ENCODE results near the gene ARMC2. TPM values are rescaled to one million over a fixed set of nuclear protein-coding genes. Genes with fewer than 3 reads are reported as not detected.
"Not testable (repeated sequence)": the region's sequence is repeated elsewhere in the genome, so short reads cannot be mapped to it uniquely, and the experiment has no call there.

ARMC2 gene
- total and polyA plus RNA-seq, 8 donors: 7.8 to 30.0 (median 24.9) TPM

GRCh38 chr6:108851756-108852155 lies 3.5 kb downstream of the ARMC2 start:
- H3K27me3 ChIP-seq: no peaks in the 10 kb centered on the region
- TF ChIP-seq, protein P1, sequence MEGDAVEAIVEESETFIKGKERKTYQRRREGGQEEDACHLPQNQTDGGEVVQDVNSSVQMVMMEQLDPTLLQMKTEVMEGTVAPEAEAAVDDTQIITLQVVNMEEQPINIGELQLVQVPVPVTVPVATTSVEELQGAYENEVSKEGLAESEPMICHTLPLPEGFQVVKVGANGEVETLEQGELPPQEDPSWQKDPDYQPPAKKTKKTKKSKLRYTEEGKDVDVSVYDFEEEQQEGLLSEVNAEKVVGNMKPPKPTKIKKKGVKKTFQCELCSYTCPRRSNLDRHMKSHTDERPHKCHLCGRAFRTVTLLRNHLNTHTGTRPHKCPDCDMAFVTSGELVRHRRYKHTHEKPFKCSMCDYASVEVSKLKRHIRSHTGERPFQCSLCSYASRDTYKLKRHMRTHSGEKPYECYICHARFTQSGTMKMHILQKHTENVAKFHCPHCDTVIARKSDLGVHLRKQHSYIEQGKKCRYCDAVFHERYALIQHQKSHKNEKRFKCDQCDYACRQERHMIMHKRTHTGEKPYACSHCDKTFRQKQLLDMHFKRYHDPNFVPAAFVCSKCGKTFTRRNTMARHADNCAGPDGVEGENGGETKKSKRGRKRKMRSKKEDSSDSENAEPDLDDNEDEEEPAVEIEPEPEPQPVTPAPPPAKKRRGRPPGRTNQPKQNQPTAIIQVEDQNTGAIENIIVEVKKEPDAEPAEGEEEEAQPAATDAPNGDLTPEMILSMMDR (IDR thresholded peaks at IDR 0.05): no peak
- H3K4me1 ChIP-seq: peaks cover 8 to 48% of the 10 kb centered on the region in 2 donors
- intact Hi-C loops (cut with DNase I): no loop called here
- peaks cover 0 to 23% of the 10 kb centered on the region in 2 donors for H3K36me3 ChIP-seq
- peaks cover 0 to 2% of the 10 kb centered on the region in 2 donors for H3K9me3 ChIP-seq
- DNase-seq (no peak), ATAC-seq (no peak)
- peak overlapping the region in 1 of 2 donors; percentile 54 for H3K27ac ChIP-seq
- no peak overlapping the region for H3K4me3 ChIP-seq

DNA sequence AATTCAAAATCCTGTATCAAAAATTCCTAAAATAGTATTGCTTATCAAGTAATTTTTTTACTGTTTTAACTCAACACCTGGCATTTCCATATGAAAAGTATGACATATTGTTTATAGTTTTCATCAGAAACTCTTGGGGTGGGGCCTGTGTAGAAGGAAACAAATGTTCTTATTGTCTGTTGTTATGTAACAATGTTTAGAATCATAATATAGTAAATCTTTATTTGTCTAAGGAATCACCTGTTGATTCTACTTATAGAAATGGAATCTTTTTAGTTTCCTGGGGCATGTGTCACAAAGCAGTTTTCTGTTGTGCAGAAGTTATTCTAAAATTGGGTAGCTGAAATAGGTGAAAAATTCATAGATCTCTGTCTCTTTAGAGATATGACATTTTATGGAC lies 4.9 kb downstream of the ARMC2 start:
- Histone ChIP-seq H3K9me3 (peaks cover 0 to 11% of the 10 kb centered on the region in 2 donors), H3K27ac (no peak overlapping the region), H3K4me3 (no peak overlapping the region), H3K4me1 (peaks cover 8 to 35% of the 10 kb centered on the region in 2 donors), H3K36me3 (peaks cover 0 to 36% of the 10 kb centered on the region in 2 donors), H3K27me3 (no peaks in the 10 kb centered on the region)
- no peak for ATAC-seq
- intact Hi-C loops (cut with DNase I): no loop called here
- TF ChIP-seq, protein P1 (IDR thresholded peaks at IDR 0.05): no peak
- no peak for DNase-seq

- Histone ChIP-seq H3K4me1 (peaks cover 0 to 18% of the 10 kb centered on the region in 2 donors), H3K4me3 (no peak overlapping the region), H3K27me3 (no peaks in the 10 kb centered on the region), H3K9me3 (peaks cover 0 to under 1% of the 10 kb centered on the region in 2 donors), H3K27ac (peak overlapping the region in 1 of 2 donors; percentile 73), H3K36me3 (peaks cover 0 to 11% of the 10 kb centered on the region in 2 donors)
- DNase-seq: peak in 2 of 4 donors; percentile 78 to 91
- intact Hi-C loops (cut with DNase I): no loop called here
- TF ChIP-seq, protein P1 (IDR thresholded peaks at IDR 0.05): no peak
- ATAC-seq: peak; percentile 89
Observed at GRCh38 chr6:108862479-108863191, 14.4 kb downstream of the ARMC2 start.

DNA sequence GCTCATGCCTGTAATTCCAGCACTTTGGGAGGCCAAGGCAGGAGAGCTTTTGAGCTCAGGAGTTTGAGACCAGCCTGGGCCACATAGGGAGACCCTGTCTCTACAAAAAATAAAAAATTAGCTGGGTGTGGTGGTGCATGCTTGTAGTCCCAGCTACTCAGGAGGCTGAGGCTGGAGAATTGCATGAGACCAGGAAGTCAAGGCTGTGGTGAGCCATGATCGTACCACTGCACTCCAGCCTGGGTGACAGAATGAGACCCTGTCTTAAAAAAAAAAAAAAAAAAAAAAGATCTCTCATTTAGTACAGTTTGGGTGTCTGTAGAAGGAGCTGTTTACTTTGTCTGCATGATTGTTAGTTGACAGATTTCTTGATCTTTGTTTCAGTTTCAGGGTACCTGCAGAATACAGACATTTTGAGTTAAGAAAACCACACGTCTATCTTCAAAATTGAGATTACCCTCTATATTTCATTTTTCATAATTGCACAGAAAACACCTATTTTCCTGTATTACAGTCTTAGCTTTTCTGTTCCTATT lies 17.6 kb downstream of the ARMC2 start:
- H3K27me3 ChIP-seq; ATAC-seq; H3K27ac ChIP-seq; DNase-seq; H3K4me3 ChIP-seq; H3K9me3 ChIP-seq; intact Hi-C loops (cut with DNase I): not testable (repeated sequence)
- H3K36me3 ChIP-seq: peaks cover 0 to 15% of the 10 kb centered on the region in 2 donors
- H3K4me1 ChIP-seq: peaks cover 0 to 18% of the 10 kb centered on the region in 2 donors

DNA sequence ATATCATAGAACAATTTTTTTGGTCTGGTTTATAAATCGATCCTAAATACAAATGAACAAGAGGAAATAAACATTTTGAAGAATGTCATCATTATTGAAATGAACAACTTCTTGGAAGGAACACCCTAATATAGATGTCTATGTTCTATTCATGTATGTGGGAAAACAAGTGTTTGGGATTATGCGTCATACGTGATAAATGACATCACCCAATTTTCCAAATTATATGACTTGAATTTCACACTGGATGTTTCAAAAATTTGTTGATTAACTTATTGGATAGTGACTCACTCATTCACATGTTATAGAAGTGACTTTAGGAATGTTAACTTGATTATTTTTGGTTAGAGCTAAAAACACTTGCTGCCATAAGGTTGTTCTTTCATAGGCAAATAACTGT lies 18.6 kb downstream of the ARMC2 start:
- Histone ChIP-seq H3K27ac (no peak overlapping the region), H3K4me3 (no peak overlapping the region), H3K4me1 (peaks cover 0 to 19% of the 10 kb centered on the region in 2 donors), H3K9me3 (no peaks in the 10 kb centered on the region), H3K36me3 (peaks cover 0 to 15% of the 10 kb centered on the region in 2 donors), H3K27me3 (no peaks in the 10 kb centered on the region)
- ATAC-seq (no peak), DNase-seq (no peak)
- intact Hi-C loops (cut with DNase I): no loop called here
- TF ChIP-seq, protein P1 (IDR thresholded peaks at IDR 0.05): no peak
